ENCODE measurements around the gene ID2. TPM values are rescaled to one million over a fixed set of nuclear protein-coding genes. Genes with fewer than 3 reads are reported as not detected.

ID2 gene
- total RNA-seq (2021; ENCODE audit: unreplicated experiment) = 2.1 TPM
- polyA plus RNA-seq (2012; ENCODE audit: insufficient read length) = 2.1 TPM
- percentile 40 among the genes with signal in this experiment for Bru-seq, nascent RNA
- BruChase-seq, experiment 1, labeled RNA remaining after a 2-hour chase = percentile 45 among the genes with signal in this experiment
- BruChase-seq, experiment 2, labeled RNA remaining after a 6-hour chase = percentile 40 among the genes with signal in this experiment
- long read RNA-seq, partial matches to known transcripts = 0 of 5 reads
- long read RNA-seq, other reads (novel, unspliced or antisense) = 1 of 5 reads

- H3K27me3 ChIP-seq (ENCODE audit: control insufficient read depth, insufficient read depth, low read length) = no peaks in the 10 kb centered on the region; the same call in 1 of the 2 replicates
- POLR2A ChIA-PET = interaction anchor here (0.6 to 0.7 kb wide), 6 partner anchors 26 to 649 kb away, joined by 3 to 19 read pairs (median 4); no protein-coding TSS in a partner anchor
- in situ Hi-C loops (cut with HindIII; ENCODE audit: low pct_unique_long_range_greater_than_20kb, low sequenced_read_pairs) (no loop called here), intact Hi-C loops (cut with micrococcal nuclease; ENCODE audit: unreplicated experiment) (loop anchor here (5.0 to 10.0 kb wide), 3 partner anchors 527 to 1567 kb away; no protein-coding TSS in a partner anchor)
- peak within 1 kb of the TSS; percentile 89 for H3K27ac ChIP-seq (ENCODE audit: low read length)
- H3K36me3 ChIP-seq (ENCODE audit: control insufficient read depth, insufficient read depth, low read length) = peaks cover 11% of the 10 kb centered on the region; the same call in 1 of the 2 replicates
- CTCF ChIA-PET = interaction anchor here (0.6 to 1.0 kb wide), 2 partner anchors 11 to 1255 kb away, joined by 3 to 5 read pairs; no protein-coding TSS in a partner anchor
- peak within 1 kb of the TSS; percentile 71 to 88 for H3K4me3 ChIP-seq (ENCODE audit: low read depth in 2 of 2, low read length in 2 of 2)
- no peaks in the 10 kb centered on the region for H3K9me3 ChIP-seq (ENCODE audit: control insufficient read depth, insufficient read depth, low read depth, low read length)
- ATAC-seq = peak; percentile 74
- no peak for DNase-seq (ENCODE audit: low read depth, low spot score)
- peak; percentile 87 for TF ChIP-seq TCF7L2 (IDR thresholded peaks at IDR 0.05; ENCODE audit: low read depth, low read length)
- TF ChIP-seq, protein P1, sequence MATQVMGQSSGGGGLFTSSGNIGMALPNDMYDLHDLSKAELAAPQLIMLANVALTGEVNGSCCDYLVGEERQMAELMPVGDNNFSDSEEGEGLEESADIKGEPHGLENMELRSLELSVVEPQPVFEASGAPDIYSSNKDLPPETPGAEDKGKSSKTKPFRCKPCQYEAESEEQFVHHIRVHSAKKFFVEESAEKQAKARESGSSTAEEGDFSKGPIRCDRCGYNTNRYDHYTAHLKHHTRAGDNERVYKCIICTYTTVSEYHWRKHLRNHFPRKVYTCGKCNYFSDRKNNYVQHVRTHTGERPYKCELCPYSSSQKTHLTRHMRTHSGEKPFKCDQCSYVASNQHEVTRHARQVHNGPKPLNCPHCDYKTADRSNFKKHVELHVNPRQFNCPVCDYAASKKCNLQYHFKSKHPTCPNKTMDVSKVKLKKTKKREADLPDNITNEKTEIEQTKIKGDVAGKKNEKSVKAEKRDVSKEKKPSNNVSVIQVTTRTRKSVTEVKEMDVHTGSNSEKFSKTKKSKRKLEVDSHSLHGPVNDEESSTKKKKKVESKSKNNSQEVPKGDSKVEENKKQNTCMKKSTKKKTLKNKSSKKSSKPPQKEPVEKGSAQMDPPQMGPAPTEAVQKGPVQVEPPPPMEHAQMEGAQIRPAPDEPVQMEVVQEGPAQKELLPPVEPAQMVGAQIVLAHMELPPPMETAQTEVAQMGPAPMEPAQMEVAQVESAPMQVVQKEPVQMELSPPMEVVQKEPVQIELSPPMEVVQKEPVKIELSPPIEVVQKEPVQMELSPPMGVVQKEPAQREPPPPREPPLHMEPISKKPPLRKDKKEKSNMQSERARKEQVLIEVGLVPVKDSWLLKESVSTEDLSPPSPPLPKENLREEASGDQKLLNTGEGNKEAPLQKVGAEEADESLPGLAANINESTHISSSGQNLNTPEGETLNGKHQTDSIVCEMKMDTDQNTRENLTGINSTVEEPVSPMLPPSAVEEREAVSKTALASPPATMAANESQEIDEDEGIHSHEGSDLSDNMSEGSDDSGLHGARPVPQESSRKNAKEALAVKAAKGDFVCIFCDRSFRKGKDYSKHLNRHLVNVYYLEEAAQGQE (IDR thresholded peaks at IDR 0.05; ENCODE audit: insufficient read depth in 1 of 2, low read depth in 2 of 2, low read length in 1 of 2) = peak in 1 of 2 experiments; percentile 42; a peak in 1 of 4 replicates
- peak; percentile 98 for TF ChIP-seq POLR2AphosphoS5 (IDR thresholded peaks at IDR 0.05; ENCODE audit: low read depth, low read length)
- TF ChIP-seq SIN3A (IDR thresholded peaks at IDR 0.05; ENCODE audit: borderline replicate concordance, insufficient read depth, low read depth, low read length) = peak; percentile 39; the same call in 1 of the 2 replicates
- TF ChIP-seq, protein P2, sequence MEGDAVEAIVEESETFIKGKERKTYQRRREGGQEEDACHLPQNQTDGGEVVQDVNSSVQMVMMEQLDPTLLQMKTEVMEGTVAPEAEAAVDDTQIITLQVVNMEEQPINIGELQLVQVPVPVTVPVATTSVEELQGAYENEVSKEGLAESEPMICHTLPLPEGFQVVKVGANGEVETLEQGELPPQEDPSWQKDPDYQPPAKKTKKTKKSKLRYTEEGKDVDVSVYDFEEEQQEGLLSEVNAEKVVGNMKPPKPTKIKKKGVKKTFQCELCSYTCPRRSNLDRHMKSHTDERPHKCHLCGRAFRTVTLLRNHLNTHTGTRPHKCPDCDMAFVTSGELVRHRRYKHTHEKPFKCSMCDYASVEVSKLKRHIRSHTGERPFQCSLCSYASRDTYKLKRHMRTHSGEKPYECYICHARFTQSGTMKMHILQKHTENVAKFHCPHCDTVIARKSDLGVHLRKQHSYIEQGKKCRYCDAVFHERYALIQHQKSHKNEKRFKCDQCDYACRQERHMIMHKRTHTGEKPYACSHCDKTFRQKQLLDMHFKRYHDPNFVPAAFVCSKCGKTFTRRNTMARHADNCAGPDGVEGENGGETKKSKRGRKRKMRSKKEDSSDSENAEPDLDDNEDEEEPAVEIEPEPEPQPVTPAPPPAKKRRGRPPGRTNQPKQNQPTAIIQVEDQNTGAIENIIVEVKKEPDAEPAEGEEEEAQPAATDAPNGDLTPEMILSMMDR (IDR thresholded peaks at IDR 0.05) = no peak
- no TSS peak for BruUV-seq (replicated peaks)
- peaks cover 35% of the 10 kb centered on the region for H3K4me1 ChIP-seq (ENCODE audit: control insufficient read depth, insufficient read depth, low read length)
Observed at GRCh38 chr2:8681786-8682692, at the start of gene ID2. Gene ID2 (plus strand): TSS chr2:8682056. CDS start chr2:8682166, 110 bp downstream.

DNA sequence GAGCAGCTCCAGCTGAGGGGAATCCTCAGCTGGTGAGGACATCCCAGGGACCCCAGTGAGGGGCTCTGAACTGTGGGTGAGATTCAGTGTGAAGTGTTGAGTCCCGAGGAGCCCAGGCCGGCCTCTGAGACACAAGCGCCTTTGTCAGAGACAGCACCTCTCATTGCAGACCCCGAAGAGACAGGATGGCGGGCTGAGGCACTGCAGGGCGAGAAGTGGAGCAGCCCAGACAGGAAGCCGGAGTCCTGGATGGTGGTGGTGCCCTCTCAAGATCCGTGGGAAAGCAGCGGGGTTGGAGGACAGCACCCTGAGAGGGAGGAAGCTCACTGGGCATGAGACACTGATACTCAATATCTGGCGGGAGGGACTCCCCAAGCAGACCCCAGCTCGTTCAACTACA is 49.1 kb upstream of the ID2 start:
- no peak overlapping the region for H3K27ac ChIP-seq (ENCODE audit: low read length)
- no peak overlapping the region for H3K4me3 ChIP-seq (ENCODE audit: low read depth in 2 of 2, low read length in 2 of 2)
- no TSS peak for BruUV-seq (replicated peaks)
- ATAC-seq (no peak), DNase-seq (ENCODE audit: low read depth, low spot score) (no peak)
- H3K9me3 ChIP-seq (ENCODE audit: control insufficient read depth, insufficient read depth, low read depth, low read length) = no peaks in the 10 kb centered on the region
- in situ Hi-C loops (cut with HindIII; ENCODE audit: low pct_unique_long_range_greater_than_20kb, low sequenced_read_pairs) = no loop called here
- no peaks in the 10 kb centered on the region for H3K36me3 ChIP-seq (ENCODE audit: control insufficient read depth, insufficient read depth, low read length)
- TF ChIP-seq, protein P1 (IDR thresholded peaks at IDR 0.05; ENCODE audit: insufficient read depth in 1 of 2, low read depth in 2 of 2, low read length in 1 of 2) = no peak
- no peak for TF ChIP-seq TCF7L2 (IDR thresholded peaks at IDR 0.05; ENCODE audit: low read depth, low read length)
- TF ChIP-seq SIN3A (IDR thresholded peaks at IDR 0.05; ENCODE audit: borderline replicate concordance, insufficient read depth, low read depth, low read length) = no peak
- no peak for TF ChIP-seq POLR2AphosphoS5 (IDR thresholded peaks at IDR 0.05; ENCODE audit: low read depth, low read length)
- TF ChIP-seq, protein P2 (IDR thresholded peaks at IDR 0.05) = no peak
- peaks cover 4% of the 10 kb centered on the region; the same call in 1 of the 2 replicates for H3K4me1 ChIP-seq (ENCODE audit: control insufficient read depth, insufficient read depth, low read length)
- ChIA-PET CTCF (no interaction called here), POLR2A (no interaction called here)
- intact Hi-C loops (cut with micrococcal nuclease; ENCODE audit: unreplicated experiment) = no loop called here
- no peaks in the 10 kb centered on the region for H3K27me3 ChIP-seq (ENCODE audit: control insufficient read depth, insufficient read depth, low read length)
